Stimulated activated memory B cell treated with anti-CD40 and anti-IgM and Interleukin-4, amounts not matched to agents 10 μg/mL and 1 μg/mL and 100 μg/mL, for 72 hours (primary cell): ENCODE measurements around the gene FURIN.
"Not testable (repeated sequence)": the region's sequence is repeated elsewhere in the genome, so short reads cannot be mapped to it uniquely, and the experiment has no call there.

Experiments used
- ATAC-seq: fragments of 150-1000 bp; cut with Tn5 transposase; 2 replicates; pipeline ENCODE4 v1.10.0; 2021
- H3K27ac Mint-ChIP-seq: one replicate; pipeline ENCODE4 v1.8.0; 2022; ENCODE audit warnings: mild to moderate bottlenecking, mixed read lengths
- H3K27me3 Mint-ChIP-seq: one replicate; pipeline ENCODE4 v1.8.0; 2022; ENCODE audit warnings: mixed read lengths
- H3K36me3 Mint-ChIP-seq: one replicate; pipeline ENCODE4 v1.8.0; 2022; ENCODE audit warnings: mixed read lengths
- H3K4me1 Mint-ChIP-seq: one replicate; pipeline ENCODE4 v1.8.0; 2022; ENCODE audit warnings: mixed read lengths
- H3K4me3 Mint-ChIP-seq: one replicate; pipeline ENCODE4 v1.8.0; 2022; ENCODE audit warnings: mild to moderate bottlenecking, moderate library complexity, mixed read lengths
- H3K9me3 Mint-ChIP-seq: one replicate; pipeline ENCODE4 v1.8.0; 2022; ENCODE audit warnings: mixed read lengths

The FURIN gene

DNA sequence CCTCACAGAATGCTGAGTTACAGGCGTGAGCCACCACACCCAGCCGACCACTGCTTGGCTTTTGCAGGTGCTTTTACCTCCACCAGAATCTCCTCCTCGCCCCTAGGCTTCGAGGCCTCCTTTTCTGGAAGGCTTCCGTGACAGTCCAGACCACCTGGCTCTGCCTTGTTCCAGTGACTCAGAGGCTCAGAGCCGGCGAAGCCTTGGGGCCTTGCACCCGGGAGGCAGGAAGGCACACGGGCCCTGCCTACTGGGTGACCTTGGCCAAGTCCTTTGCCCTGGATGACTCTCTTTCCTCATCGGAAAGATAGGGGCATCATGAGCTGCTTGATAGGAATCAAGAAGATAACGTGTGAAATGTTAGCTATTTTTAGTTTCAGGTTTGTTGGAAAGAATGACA lies 31.3 kb upstream of the FURIN start:
- no peaks in the 10 kb centered on the region for H3K36me3 Mint-ChIP-seq
- peaks cover 49% of the 10 kb centered on the region for H3K4me1 Mint-ChIP-seq
- no peaks in the 10 kb centered on the region for H3K9me3 Mint-ChIP-seq
- no peaks in the 10 kb centered on the region for H3K27me3 Mint-ChIP-seq
- peak overlapping the region; percentile 41 for H3K27ac Mint-ChIP-seq
- H3K4me3 Mint-ChIP-seq, result peak overlapping the region; percentile 4
- no peak for ATAC-seq

DNA sequence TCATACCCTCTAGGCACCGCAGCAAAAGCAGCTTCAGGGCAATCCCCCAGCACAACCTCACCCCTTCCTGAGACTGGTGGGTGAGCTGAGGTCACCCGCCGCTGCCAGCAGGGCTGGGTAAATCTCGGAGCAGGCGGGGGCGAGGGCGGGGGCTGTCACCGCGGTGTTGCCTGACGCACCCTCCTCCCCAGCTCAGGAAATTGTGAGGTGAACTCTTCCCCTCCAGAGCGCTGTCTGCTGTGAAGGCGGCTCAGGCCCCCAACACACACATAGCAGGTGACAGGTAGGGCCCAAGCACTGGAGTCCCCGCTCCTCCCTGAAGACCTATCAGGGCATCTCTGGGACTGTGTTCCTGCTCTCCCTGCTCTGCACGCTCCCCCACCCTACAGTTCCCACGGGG lies 30.2 kb upstream of the FURIN start:
- Mint-ChIP-seq H3K4me1 (peaks cover 49% of the 10 kb centered on the region), H3K9me3 (no peaks in the 10 kb centered on the region), H3K27me3 (no peaks in the 10 kb centered on the region), H3K27ac (peak overlapping the region; percentile 41), H3K36me3 (no peaks in the 10 kb centered on the region), H3K4me3 (peak overlapping the region; percentile 35)
- peak; percentile 90 for ATAC-seq

DNA sequence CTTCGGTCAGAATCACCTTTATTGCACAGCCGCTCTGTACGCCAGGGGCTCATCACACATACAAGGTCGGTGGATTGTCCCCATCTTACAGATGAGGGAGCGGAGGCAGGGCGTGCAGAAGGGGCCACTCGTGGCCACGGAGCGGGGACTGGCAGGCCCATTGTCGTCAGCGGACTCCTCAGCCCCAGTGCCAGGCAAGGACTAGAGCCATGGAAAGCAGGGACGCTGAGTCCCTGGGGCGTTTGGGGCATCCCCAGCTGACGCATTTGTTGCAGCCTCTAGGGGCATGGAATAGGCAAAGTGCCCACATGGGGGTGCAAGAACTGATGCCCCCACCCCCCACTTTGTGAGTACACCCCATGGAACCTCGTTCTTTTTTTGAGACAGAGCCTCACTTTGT lies 29.8 kb upstream of the FURIN start:
- Mint-ChIP-seq H3K27me3 (no peaks in the 10 kb centered on the region), H3K27ac (peak overlapping the region; percentile 41), H3K9me3 (no peaks in the 10 kb centered on the region), H3K4me1 (peaks cover 49% of the 10 kb centered on the region), H3K4me3 (peak overlapping the region; percentile 35), H3K36me3 (no peaks in the 10 kb centered on the region)
- no peak for ATAC-seq

DNA sequence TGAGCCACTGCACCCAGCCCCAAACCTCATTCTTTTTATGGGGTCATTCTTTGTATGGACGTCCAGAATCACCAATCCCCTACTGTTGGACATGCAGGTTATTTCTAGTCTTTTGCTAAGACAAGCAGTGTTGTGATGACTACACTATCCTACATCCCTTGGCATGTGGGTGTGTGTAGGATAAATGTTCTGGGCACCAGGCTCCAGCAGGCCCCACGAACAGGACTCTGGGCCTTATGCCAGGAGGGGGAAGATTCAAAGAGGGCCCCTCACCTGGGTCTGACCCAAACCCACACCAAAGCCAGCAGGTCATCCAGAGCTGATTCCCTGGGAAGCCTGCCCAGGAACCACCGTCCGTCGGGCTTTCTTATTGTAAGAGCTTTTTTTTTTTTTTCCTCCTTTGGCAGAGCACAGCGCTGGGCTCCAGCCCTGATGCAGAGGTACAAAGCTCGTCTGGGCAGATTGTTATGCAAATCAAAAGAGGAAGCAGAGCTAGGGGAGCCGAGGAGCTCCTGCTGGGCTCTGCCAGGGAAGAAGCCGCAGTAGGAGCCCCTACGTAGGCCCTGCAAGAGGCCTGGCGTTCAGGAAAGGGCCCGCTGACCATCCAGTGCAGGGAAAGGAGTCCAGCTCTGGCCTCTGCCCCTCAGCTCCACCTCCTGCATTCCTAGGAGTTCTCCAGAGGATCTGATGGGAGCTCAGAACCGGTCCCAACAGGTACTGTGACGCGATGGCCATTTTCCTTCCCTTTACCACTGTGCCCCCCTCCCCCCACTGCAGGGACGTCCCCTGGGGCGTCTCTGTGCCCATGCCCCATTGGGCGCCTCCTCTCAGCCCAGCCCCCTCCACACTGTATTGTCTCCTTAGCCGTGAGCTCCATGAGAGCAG lies 29.0 kb upstream of the FURIN start:
- peak overlapping the region; percentile 54 for H3K4me3 Mint-ChIP-seq
- H3K27ac Mint-ChIP-seq, result peak overlapping the region; percentile 40
- no peaks in the 10 kb centered on the region for H3K36me3 Mint-ChIP-seq
- H3K27me3 Mint-ChIP-seq, result no peaks in the 10 kb centered on the region
- peaks cover 54% of the 10 kb centered on the region for H3K4me1 Mint-ChIP-seq
- H3K9me3 Mint-ChIP-seq, result no peaks in the 10 kb centered on the region
- peak; percentile 76 for ATAC-seq

DNA sequence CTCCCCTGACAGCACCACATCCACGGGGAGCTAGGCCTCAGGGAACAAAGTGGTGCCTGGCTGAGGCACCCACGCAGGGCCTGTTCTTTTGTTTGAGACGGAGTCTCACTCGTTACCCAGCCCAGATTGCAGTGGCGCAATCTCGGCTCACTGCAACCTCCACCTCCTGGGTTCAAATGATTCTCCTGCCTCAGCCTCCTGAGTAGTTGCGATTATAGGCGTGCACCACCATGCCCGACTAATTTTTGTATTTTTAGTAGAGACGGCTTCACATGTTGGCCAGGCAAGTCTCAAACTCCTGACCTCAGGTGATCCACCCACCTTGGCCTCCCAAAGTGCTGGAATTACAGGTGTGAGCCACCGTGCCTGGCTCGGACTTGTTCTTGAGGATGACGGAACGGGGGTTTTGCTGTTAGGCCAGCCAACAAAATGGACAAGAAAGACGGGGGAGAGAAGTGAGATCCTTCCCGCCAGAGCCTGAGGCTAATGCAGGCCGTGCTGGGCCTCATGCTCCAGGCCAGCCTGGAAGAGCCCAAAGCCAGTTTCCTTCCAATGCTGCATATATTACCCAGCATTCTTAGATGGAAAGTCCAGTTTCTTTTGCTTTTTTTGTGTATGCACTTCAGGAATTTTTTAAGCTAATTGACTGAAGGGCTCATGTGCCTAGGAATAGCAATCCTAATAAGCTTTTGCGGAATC lies 28.1 kb upstream of the FURIN start:
- Mint-ChIP-seq H3K4me3 (peak overlapping the region; percentile 54), H3K27ac (peak overlapping the region; percentile 40), H3K4me1 (peaks cover 57% of the 10 kb centered on the region), H3K9me3 (no peaks in the 10 kb centered on the region), H3K27me3 (no peaks in the 10 kb centered on the region), H3K36me3 (no peaks in the 10 kb centered on the region)
- no peak for ATAC-seq

DNA sequence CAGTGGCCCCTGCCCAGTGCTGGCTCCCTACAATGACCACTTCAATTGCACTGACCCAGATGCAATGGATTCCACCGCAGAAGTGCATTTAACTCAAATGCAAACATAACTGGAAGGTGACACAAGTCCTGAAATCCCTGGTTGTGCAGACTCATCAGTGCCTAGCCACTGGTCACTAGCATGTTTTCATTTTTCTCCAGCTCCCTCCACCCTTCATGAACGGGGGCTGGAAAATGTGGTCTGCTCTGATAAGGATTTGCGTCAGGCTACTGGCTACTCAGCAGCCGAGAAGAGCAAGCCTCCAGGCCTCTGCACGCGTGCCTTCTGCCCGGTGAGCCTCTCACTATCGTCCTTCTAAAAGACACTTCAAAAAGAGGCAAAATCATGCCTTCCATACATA lies 27.4 kb upstream of the FURIN start:
- Mint-ChIP-seq H3K9me3 (no peaks in the 10 kb centered on the region), H3K27ac (no peak overlapping the region), H3K4me1 (peaks cover 57% of the 10 kb centered on the region), H3K27me3 (no peaks in the 10 kb centered on the region), H3K4me3 (no peak overlapping the region), H3K36me3 (no peaks in the 10 kb centered on the region)
- no peak for ATAC-seq

DNA sequence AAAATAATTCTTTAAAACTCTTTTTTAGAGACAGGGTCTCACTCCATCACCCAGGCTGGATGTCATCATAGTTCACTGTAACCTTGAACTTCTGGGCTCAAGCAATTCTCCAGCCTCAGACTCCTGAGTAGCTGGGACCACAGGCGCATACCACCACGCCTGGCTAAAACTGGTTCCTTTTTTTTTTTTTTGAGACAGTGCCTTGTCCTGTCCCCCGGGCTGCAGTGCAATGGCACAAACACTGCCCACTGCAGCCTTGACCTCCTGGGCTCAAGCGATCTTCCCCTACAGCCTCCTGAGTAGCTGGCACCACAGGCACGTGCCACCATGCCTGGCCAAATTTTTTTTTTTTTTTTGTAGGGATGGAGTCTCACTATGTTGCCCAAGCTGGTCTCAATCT lies 23.7 kb upstream of the FURIN start:
- no peaks in the 10 kb centered on the region for H3K36me3 Mint-ChIP-seq
- peak overlapping the region; percentile 26 for H3K4me3 Mint-ChIP-seq
- H3K4me1 Mint-ChIP-seq, result peaks cover 30% of the 10 kb centered on the region
- H3K27me3 Mint-ChIP-seq, result no peaks in the 10 kb centered on the region
- H3K27ac Mint-ChIP-seq, result peak overlapping the region; percentile 82
- ATAC-seq, result peak; percentile 39
- no peaks in the 10 kb centered on the region for H3K9me3 Mint-ChIP-seq

DNA sequence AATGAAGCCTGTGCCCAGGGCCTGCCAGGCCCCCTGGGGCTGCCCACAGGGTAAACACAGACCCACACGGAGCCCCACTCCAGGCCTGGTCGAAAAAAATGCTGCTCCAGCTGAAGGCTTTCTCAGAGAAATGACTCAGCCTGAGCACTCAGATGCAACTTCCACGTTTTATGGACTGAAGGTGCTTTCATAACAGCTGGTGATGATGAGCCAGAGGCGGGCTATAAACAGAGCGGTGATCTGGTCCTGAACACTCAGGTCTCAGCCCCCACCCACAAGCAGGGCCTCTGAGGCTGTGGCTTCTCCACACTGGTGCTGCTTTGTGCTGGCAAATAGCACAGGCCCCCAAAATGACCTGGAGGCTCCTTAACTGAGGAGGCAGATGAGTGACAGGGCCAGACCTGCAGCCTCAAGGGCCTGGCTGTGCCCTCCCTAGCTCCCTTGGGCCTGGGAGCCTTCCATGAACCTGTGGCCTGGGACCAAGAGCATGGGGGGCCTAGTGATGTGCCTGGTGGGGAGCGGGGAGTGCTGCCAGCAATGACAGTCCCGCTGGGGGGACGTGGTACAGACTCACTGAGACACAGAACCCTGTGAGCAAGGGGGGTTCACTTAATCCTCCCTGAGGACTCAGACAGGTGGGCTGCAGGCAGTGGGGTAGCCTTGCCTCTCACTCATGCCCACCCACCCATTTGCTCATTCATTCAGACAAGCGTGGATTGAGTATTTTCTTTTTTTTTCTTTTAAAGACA lies 23.0 kb upstream of the FURIN start:
- Mint-ChIP-seq H3K4me1 (peaks cover 24% of the 10 kb centered on the region), H3K27me3 (no peaks in the 10 kb centered on the region), H3K36me3 (no peaks in the 10 kb centered on the region), H3K4me3 (peak overlapping the region; percentile 26), H3K9me3 (no peaks in the 10 kb centered on the region), H3K27ac (peak overlapping the region; percentile 82)
- ATAC-seq, result peak; percentile 97

DNA sequence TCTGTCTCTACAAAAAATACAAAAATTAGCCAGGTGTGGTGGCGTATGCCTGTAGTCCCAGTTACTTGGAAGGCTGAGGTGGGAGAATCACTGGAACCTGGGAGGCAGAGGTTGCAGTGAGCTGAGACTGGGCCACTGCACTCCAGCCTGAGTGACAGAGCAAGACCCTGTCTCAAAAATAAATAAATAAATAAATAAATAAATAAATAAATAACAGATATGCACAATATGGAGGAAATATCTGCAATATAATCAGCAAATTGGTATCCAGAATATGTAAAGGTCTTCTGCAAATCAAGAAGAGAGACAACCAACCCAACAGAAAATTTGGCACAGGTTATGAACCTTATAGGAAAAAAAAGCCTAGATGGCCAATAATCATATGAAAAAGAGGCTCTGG lies 19.0 kb upstream of the FURIN start:
- not testable (repeated sequence) for H3K27ac Mint-ChIP-seq, H3K36me3 Mint-ChIP-seq, ATAC-seq

DNA sequence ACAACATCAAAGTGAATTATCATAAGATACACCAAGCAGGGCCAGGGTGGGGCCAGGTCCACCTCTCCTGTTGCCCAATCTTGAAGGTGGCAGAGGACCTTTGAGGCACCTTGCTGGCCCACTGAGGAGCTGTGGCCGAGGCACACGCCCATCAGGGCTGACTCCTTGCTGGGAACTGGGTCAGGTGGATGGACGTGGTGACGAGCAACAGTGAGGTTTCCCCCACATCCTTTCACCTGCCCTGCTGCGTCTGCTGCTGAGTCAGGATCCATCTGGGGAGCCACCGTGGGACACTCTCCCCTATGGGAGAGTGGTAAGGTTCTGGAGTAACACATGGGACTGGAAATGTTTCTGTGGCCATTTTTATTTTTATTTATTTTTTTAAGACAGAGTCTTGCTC lies 17.3 kb upstream of the FURIN start:
- Mint-ChIP-seq H3K9me3 (no peaks in the 10 kb centered on the region), H3K36me3 (no peaks in the 10 kb centered on the region), H3K4me1 (peaks cover 61% of the 10 kb centered on the region), H3K4me3 (peak overlapping the region; percentile 21), H3K27me3 (no peaks in the 10 kb centered on the region), H3K27ac (peak overlapping the region; percentile 91)
- no peak for ATAC-seq

More for the DNA sequence above, 19.0 kb upstream of the FURIN start:
- peaks cover 57% of the 10 kb centered on the region for H3K4me1 Mint-ChIP-seq
- H3K27me3 Mint-ChIP-seq, H3K4me3 Mint-ChIP-seq, H3K9me3 Mint-ChIP-seq: not testable (repeated sequence)

DNA sequence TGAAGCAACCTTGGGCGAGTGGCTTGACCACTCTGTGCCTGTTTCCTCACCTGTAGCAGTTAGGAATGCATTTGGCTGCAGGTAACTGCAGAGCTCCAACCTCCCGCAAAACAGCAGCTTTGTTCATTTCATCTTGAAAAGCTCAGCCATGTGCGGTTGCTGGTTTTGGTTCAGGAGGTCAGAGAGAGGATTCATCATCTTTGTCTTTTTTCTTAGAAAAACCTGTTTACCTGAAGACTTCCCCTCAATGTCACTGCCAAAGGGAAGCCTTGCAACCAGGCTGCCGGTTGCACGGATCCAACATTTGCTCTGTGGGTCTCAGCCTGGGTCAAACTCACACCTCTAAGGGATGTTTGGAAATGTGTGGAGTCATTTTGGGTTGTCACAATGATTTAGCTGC lies 16.4 kb upstream of the FURIN start:
- H3K36me3 Mint-ChIP-seq, result no peaks in the 10 kb centered on the region
- peaks cover 64% of the 10 kb centered on the region for H3K4me1 Mint-ChIP-seq
- H3K9me3 Mint-ChIP-seq, result no peaks in the 10 kb centered on the region
- peak overlapping the region; percentile 18 for H3K4me3 Mint-ChIP-seq
- H3K27ac Mint-ChIP-seq, result peak overlapping the region; percentile 91
- no peak for ATAC-seq
- no peaks in the 10 kb centered on the region for H3K27me3 Mint-ChIP-seq

DNA sequence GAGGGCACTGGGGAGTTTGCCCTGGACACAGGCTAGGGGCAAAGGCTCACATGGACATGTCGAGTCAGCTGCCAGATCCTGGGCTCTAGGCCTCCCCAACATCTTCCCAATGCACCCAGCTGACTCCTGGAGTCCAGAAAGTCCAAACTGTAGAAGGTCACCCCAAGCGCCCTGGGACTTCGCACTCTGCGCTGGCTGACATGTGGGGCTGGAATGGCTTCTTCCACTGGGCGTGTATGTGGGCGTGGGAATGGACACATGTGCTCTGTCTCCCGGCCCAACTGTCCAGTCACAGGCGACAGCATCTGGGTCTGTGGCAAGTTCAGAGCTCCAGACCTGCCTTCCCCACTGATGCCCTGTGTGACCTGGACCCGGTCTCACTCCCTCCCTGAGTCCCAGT lies 13.2 kb upstream of the FURIN start:
- Mint-ChIP-seq H3K27me3 (no peaks in the 10 kb centered on the region), H3K9me3 (no peaks in the 10 kb centered on the region), H3K27ac (peak overlapping the region; percentile 78), H3K4me1 (peaks cover 76% of the 10 kb centered on the region), H3K36me3 (no peaks in the 10 kb centered on the region), H3K4me3 (no peak overlapping the region)
- no peak for ATAC-seq

DNA sequence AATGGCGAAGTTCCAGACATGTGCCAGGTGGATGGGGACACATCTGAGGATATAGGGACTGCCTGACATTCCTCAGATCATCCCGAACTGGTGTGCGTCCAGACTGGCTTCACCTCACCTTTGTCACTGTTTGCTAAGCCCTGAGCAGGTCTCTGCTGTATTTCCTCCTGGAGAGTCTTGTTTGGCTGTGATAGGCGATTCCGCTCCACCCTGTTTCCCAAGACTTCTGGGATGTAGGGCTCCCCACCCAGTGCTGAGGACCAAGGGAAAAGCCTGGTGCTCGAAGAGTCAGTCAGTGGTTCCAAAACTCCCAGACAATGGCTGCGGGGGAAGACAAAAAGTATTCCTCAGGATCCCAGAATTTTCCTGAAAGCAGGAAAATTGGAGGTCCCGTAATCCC lies 11.1 kb upstream of the FURIN start:
- no peak for ATAC-seq
- Mint-ChIP-seq H3K9me3 (no peaks in the 10 kb centered on the region), H3K4me1 (peaks cover 57% of the 10 kb centered on the region), H3K36me3 (no peaks in the 10 kb centered on the region), H3K27ac (peak overlapping the region; percentile 78), H3K27me3 (no peaks in the 10 kb centered on the region), H3K4me3 (no peak overlapping the region)

DNA sequence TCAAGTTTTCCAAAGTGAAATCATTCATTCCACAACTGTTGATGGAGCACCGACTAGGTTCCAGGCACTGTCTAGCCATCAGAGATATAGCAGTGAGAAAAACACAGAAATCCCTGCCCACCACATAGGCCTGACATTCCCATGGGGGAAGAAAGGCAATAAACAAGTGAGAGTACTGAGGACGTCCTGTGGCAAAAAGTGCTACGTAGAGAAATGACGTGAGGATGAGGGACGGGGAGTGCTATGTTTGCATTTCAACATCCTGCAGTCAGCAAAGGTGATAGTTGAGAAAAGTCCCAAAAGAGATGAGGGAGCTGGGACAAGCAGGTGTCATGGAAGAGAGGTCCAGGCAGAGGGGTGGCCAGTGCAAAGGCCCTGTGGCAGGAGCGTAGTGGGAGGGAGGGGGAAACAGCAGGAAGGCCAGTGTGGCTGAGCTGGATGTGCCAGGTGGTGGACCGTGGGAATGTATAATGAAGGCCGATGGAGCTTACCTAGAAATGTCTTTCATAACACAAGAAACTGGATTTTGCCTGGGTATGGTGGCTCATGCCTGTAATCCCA lies 10.4 kb upstream of the FURIN start:
- no peak for ATAC-seq
- Mint-ChIP-seq H3K4me1 (peaks cover 52% of the 10 kb centered on the region), H3K36me3 (no peaks in the 10 kb centered on the region), H3K27me3 (no peaks in the 10 kb centered on the region), H3K4me3 (no peak overlapping the region), H3K9me3 (no peaks in the 10 kb centered on the region), H3K27ac (peak overlapping the region; percentile 78)
